Parathyroid adenoma (tissue), 2 donors: ENCODE results near the gene LCN6.
"Not testable (repeated sequence)": the region's sequence is repeated elsewhere in the genome, so short reads cannot be mapped to it uniquely, and the experiment has no call there.

Experiments
- H2AFZ ChIP-seq: fragments of 300-600 bp; sonication (generic); one replicate; pipeline ENCODE4 v1.7.0; 2017; ENCODE audit warnings: antibody characterized with exemption, mild to moderate bottlenecking
- H3K27ac ChIP-seq: fragments of 300-600 bp; sonication (generic); one replicate; pipeline ENCODE4 v1.7.0; 2017
- H3K27me3 ChIP-seq: fragments of 300-600 bp; sonication (generic); one replicate; pipeline ENCODE4 v1.7.0; 2017; ENCODE audit warnings: low read length; ENCODE audit not compliant: control insufficient read depth, insufficient read depth
- H3K36me3 ChIP-seq: fragments of 300-600 bp; sonication (generic); one replicate; pipeline ENCODE4 v1.7.0; 2017; ENCODE audit warnings: low read length; ENCODE audit not compliant: control insufficient read depth, insufficient read depth
- H3K4me1 ChIP-seq: fragments of 300-600 bp; sonication (generic); one replicate; pipeline ENCODE4 v1.7.0; 2017; ENCODE audit warnings: control low read depth
- H3K4me2 ChIP-seq: fragments of 300-600 bp; sonication (generic); one replicate; pipeline ENCODE4 v1.7.0; 2017; ENCODE audit warnings: low read length
- H3K4me3 ChIP-seq: fragments of 300-600 bp; sonication (generic); one replicate; pipeline ENCODE4 v1.7.0; 2017; ENCODE audit warnings: low read depth, low read length
- H3K79me2 ChIP-seq: fragments of 300-600 bp; sonication (generic); one replicate; pipeline ENCODE4 v1.7.0; 2017; ENCODE audit warnings: control low read depth
- H3K9ac ChIP-seq: fragments of 300-600 bp; sonication (generic); one replicate; pipeline ENCODE4 v1.7.0; 2017; ENCODE audit warnings: mild to moderate bottlenecking
- H3K9me3 ChIP-seq: fragments of 300-600 bp; sonication (generic); one replicate; pipeline ENCODE4 v1.7.0; 2017; ENCODE audit warnings: low read length; ENCODE audit not compliant: control insufficient read depth
- TF ChIP-seq, protein P1 (sequence below): fragments of 300-600 bp; sonication (generic); IDR thresholded peaks from one replicate; pipeline ENCODE4 v1.7.0; 2017; ENCODE audit warnings: antibody characterized with exemption, mild to moderate bottlenecking
- donor health status: primary hyperparathyroidism.

LCN6 gene

DNA sequence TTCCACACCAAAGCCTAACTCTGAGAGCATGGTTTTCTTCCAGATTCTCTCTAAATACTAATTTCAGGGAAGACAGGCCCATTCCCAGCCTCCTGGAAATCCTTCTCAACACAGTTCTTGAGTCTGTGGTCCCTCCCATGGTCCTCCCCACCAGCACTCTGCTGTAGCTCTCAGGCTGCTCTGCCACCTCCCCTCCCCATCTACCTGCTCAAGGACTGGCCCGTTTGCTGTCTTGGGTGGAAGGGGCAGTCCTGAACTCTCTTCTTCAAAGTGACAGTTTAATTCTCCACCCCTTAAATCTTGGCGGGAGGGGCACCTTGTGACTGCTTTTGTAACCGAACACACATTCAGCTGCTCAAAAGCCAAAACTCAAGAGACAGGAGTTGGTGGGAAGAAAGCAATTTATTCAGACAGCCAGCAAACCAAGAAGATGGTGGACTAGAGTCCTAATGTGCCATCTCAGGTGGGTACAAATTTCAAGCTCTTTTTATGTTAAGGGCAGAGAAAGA, 23.6 kb upstream of the LCN6 start:
- no peak overlapping the region for H3K27ac ChIP-seq
- TF ChIP-seq, protein P1, sequence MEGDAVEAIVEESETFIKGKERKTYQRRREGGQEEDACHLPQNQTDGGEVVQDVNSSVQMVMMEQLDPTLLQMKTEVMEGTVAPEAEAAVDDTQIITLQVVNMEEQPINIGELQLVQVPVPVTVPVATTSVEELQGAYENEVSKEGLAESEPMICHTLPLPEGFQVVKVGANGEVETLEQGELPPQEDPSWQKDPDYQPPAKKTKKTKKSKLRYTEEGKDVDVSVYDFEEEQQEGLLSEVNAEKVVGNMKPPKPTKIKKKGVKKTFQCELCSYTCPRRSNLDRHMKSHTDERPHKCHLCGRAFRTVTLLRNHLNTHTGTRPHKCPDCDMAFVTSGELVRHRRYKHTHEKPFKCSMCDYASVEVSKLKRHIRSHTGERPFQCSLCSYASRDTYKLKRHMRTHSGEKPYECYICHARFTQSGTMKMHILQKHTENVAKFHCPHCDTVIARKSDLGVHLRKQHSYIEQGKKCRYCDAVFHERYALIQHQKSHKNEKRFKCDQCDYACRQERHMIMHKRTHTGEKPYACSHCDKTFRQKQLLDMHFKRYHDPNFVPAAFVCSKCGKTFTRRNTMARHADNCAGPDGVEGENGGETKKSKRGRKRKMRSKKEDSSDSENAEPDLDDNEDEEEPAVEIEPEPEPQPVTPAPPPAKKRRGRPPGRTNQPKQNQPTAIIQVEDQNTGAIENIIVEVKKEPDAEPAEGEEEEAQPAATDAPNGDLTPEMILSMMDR, result no peak
- no peaks in the 10 kb centered on the region for H3K4me1 ChIP-seq
- H3K4me2 ChIP-seq, result no peak overlapping the region
- no peak overlapping the region for H3K4me3 ChIP-seq
- H2AFZ ChIP-seq, result no peak overlapping the region
- no peaks in the 10 kb centered on the region for H3K9me3 ChIP-seq
- no peaks in the 10 kb centered on the region for H3K36me3 ChIP-seq
- no peaks in the 10 kb centered on the region for H3K27me3 ChIP-seq
- no peak overlapping the region for H3K9ac ChIP-seq
- H3K79me2 ChIP-seq, result no peaks in the 10 kb centered on the region

DNA sequence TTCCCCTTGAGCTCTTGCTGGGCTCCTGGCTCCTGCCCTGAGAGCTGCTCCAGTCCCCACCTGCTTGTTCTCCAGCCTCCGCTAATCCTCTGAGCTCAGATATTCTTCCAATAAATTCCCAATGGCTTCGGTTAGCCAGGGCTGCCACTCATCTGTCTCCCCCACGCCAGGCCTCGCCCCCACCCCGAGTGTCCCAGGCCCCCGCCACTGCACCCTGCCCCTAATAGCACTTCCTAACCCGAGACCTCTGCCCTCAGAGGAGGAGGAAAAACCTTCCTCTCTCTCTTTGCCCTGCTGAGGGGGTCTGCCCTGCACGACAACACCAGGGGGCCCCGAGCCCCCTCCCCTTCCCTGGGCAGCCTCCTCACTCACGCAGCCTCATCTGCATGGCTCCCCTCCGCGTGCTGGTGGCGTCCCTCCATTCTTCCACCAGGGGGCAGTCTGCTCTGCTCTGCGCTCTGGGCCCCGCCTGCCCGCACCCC, 21.4 kb upstream of the LCN6 start:
- no peaks in the 10 kb centered on the region for H3K79me2 ChIP-seq
- H2AFZ ChIP-seq, result no peak overlapping the region
- H3K36me3 ChIP-seq, result no peaks in the 10 kb centered on the region
- TF ChIP-seq, protein P1, result peak; percentile 14
- no peak overlapping the region for H3K27ac ChIP-seq
- no peak overlapping the region for H3K9ac ChIP-seq
- H3K4me3 ChIP-seq, result no peak overlapping the region
- H3K9me3 ChIP-seq, result no peaks in the 10 kb centered on the region
- H3K27me3 ChIP-seq, result no peaks in the 10 kb centered on the region
- no peaks in the 10 kb centered on the region for H3K4me1 ChIP-seq
- H3K4me2 ChIP-seq, result no peak overlapping the region

DNA sequence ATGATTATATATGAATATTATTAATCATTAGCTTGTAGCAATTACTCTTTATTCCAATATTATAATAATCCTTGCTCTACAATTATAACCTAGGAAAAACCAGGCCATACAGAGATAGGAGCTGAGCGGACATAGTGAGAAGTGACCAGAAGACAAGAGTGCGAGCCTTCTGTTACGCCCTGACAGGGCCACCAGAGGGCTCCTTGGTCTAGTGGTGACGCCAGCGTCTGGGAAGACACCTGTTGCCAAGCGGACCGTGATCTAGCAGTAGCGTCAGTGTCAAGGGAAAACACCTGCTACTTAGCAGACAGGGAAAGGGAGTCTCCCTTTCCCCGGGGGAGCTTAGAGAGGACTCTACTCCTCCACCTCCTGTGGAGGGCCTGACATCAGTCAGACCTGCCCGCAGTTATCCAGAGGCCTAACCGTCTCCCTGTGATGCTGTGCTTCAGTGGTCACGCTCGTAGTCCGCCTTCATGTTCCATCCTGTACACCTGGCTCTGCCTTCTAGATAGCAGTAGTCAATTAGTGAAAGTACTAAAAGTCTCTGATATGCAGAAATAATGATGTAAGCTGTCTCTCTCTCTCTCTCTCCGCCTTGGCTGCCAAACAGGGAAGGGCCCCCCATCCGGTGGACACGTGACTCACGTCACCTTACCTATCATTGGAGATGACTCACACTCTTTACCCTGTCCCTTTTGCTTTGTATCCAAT, 18.2 kb upstream of the LCN6 start:
- TF ChIP-seq, protein P1, result peak; percentile 33
- not testable (repeated sequence) for H3K79me2 ChIP-seq, H2AFZ ChIP-seq, H3K9ac ChIP-seq, H3K36me3 ChIP-seq, H3K4me3 ChIP-seq, H3K4me2 ChIP-seq, H3K9me3 ChIP-seq, H3K27me3 ChIP-seq, H3K27ac ChIP-seq, H3K4me1 ChIP-seq

DNA sequence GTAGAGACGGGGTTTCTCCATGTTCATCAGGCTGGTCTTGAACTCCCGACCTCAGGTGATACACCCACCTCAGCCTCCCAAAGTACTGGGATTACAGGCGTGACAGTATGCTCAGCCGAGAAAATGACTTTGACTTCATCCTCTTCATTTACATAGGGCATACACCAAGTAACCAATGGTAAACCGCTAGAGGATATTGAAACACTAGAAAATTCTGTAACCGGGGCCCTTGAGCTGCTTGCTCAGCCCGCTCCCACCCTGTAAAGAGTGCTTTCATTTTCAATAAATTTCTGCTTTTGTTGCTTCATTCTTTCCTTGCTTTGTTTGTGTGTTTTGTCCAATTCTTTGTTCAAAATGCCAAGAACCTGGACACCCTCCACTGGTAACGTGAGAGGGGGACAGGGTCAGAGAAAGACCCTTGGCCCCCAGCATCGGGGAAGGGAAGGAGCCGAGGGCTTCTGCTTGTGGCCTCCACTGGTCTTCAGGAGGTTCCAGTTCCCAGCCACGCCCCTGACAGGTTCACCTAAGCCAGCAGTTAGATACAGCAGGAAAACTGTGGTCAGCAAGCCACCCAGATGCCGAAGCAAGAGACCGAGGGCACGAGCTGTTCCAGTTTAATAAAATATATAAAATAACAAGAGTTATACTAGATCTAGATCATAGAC, 17.6 kb upstream of the LCN6 start:
- not testable (repeated sequence) for H3K9ac ChIP-seq, H3K4me3 ChIP-seq, H3K4me2 ChIP-seq, H3K36me3 ChIP-seq, H3K27me3 ChIP-seq, H3K27ac ChIP-seq, H3K9me3 ChIP-seq, H3K4me1 ChIP-seq, H2AFZ ChIP-seq, H3K79me2 ChIP-seq

DNA sequence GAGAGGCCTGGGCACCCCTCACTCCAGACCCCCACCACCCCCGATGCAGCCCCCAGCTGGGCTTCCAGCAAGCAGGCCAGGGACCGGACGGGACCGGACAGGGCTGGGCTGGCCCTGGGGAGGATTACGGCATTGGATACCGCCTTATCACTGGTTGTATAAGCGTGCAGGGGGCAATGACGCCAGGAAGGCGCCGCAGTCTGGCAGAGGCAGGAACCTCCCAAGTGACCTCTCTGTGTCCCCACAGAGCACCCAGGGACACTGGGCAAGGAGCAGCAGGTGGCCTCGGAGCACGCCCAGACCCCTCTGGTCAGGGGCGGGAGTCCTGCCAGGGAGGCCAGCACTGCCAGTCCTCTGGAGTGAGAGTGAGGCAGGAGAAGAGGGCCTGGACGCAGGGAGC, 16.7 kb upstream of the LCN6 start:
- H3K79me2 ChIP-seq, result no peaks in the 10 kb centered on the region
- H3K9ac ChIP-seq, result no peak overlapping the region
- H3K36me3 ChIP-seq, result no peaks in the 10 kb centered on the region
- no peaks in the 10 kb centered on the region for H3K4me1 ChIP-seq
- TF ChIP-seq, protein P1, result no peak
- no peak overlapping the region for H3K27ac ChIP-seq
- H3K9me3 ChIP-seq, result no peaks in the 10 kb centered on the region
- no peak overlapping the region for H3K4me2 ChIP-seq
- H3K4me3 ChIP-seq, result no peak overlapping the region
- no peak overlapping the region for H2AFZ ChIP-seq
- no peaks in the 10 kb centered on the region for H3K27me3 ChIP-seq
